ENCODE data around the gene TMEM138.

TMEM138 gene

GRCh38 chr11:61411589-61411988 lies 49.4 kb downstream of the TMEM138 start:
- DNase-seq: no peak

GRCh38 chr11:61413496-61413895 lies 51.3 kb downstream of the TMEM138 start:
- no peak for DNase-seq

- DNase-seq: no peak
Observed at GRCh38 chr11:61414547-61414946, 52.4 kb downstream of the TMEM138 start.

- DNase-seq: no peak
Observed at GRCh38 chr11:61415381-61415780, 53.2 kb downstream of the TMEM138 start.

GRCh38 chr11:61416941-61417340 lies 54.8 kb downstream of the TMEM138 start:
- no peak for DNase-seq

GRCh38 chr11:61417670-61418069 lies 55.5 kb downstream of the TMEM138 start:
- DNase-seq: no peak

- DNase-seq: no peak
Observed at GRCh38 chr11:61418136-61418535, 56.0 kb downstream of the TMEM138 start.

Data from CD4-positive, alpha-beta T cell treated with Interleukin-10 for 1 hour (primary cell).